OCI-LY3 (cell line): ENCODE measurements around the gene LMBR1.
"Not testable (repeated sequence)": the region's sequence is repeated elsewhere in the genome, so short reads cannot be mapped to it uniquely, and the experiment has no call there.

ENCODE experiments used
- H2AFZ ChIP-seq: fragments of 200-600, 300-600 bp; shearing (Covaris generic); 2 replicates; pipeline ENCODE4 v1.6.0; 2014; ENCODE audit warnings: antibody characterized with exemption, low read depth, low read length
- H3K27ac ChIP-seq: fragments of 200-600, 300-600 bp; sonication (generic); 2 replicates; pipeline ENCODE4 v1.5.1; 2014; ENCODE audit warnings: mild to moderate bottlenecking, low read length, moderate library complexity, mixed read lengths
- H3K27me3 ChIP-seq: fragments of 200-600, 300-600 bp; sonication (generic); 2 replicates; pipeline ENCODE4 v1.6.1; 2014; ENCODE audit warnings: low read depth, low read length, mixed read lengths
- H3K36me3 ChIP-seq: fragments of 200-600, 300-600 bp; sonication (generic); replicated peaks from 2 replicates; pipeline ENCODE3; 2014; ENCODE audit warnings: low read depth, low read length, mixed read lengths
- H3K4me1 ChIP-seq: fragments of 300-600, 200-600 bp; sonication (generic); 2 replicates; pipeline ENCODE4 v1.6.1; 2014; ENCODE audit warnings: low read length, mixed read lengths
- H3K4me2 ChIP-seq: fragments of 200-600, 300-600 bp; sonication (generic); 2 replicates; pipeline ENCODE4 v1.6.1; 2014; ENCODE audit warnings: low read length, mixed read lengths
- H3K4me3 ChIP-seq: fragments of 300-600, 200-600 bp; sonication (generic); 2 replicates; pipeline ENCODE4 v1.5.1; 2014; ENCODE audit warnings: antibody characterized with exemption, mild to moderate bottlenecking, low read length, moderate library complexity
- H3K79me2 ChIP-seq: fragments of 300-600, 200-600 bp; shearing (Covaris generic); 2 replicates; pipeline ENCODE4 v1.6.1; 2014; ENCODE audit warnings: mild to moderate bottlenecking, low read length, mixed read lengths
- H3K9ac ChIP-seq: fragments of 300-600, 200-600 bp; shearing (Covaris generic); 2 replicates; pipeline ENCODE4 v1.6.0; 2014; ENCODE audit warnings: mild to moderate bottlenecking, low read length, moderate library complexity
- H3K9me3 ChIP-seq: fragments of 200-600, 300-600 bp; shearing (Covaris generic); 2 replicates; pipeline ENCODE4 v1.6.1; 2014; ENCODE audit warnings: low read length, mixed read lengths; ENCODE audit not compliant: insufficient read depth
- H4K20me1 ChIP-seq: fragments of 200-600, 300-600 bp; sonication (generic); 2 replicates; pipeline ENCODE4 v1.6.1; 2016; ENCODE audit warnings: low read length, mixed read lengths; ENCODE audit not compliant: insufficient read depth
- CTCF ChIP-seq: fragments of 200-600, 300-600 bp; sonication (generic); IDR thresholded peaks from 2 replicates; pipeline ENCODE4 v1.5.1; 2014; ENCODE audit warnings: antibody characterized with exemption, low read length, low read depth
- EZH2phosphoT487 ChIP-seq: fragments of 200-600 bp; shearing (Covaris generic); IDR thresholded peaks from 2 replicates; pipeline ENCODE4 v1.6.1; 2018; ENCODE audit warnings: antibody characterized with exemption, mixed run types, low read depth

The LMBR1 gene

GRCh38 chr7:156920076-156920475, 27.1 kb upstream of the LMBR1 start:
- H3K36me3 ChIP-seq: no peaks in the 10 kb centered on the region
- no peak overlapping the region; the same call in 1 of the 2 replicates for H2AFZ ChIP-seq
- no peaks in the 10 kb centered on the region for H3K27me3 ChIP-seq

GRCh38 chr7:156919132-156919713, 26.2 kb upstream of the LMBR1 start:
- TF ChIP-seq EZH2phosphoT487: no peak
- TF ChIP-seq CTCF: no peak

More at GRCh38 chr7:156920076-156920475, 27.1 kb upstream of the LMBR1 start:
- H3K27ac ChIP-seq: peak overlapping the region; percentile 96
- no peaks in the 10 kb centered on the region for H3K9me3 ChIP-seq
- H3K4me3 ChIP-seq: peak overlapping the region; percentile 68
- no peaks in the 10 kb centered on the region for H4K20me1 ChIP-seq
- H3K9ac ChIP-seq: peak overlapping the region; percentile 75
- no peak for TF ChIP-seq CTCF
- TF ChIP-seq EZH2phosphoT487: no peak
- H3K79me2 ChIP-seq: no peaks in the 10 kb centered on the region
- peaks cover 54% of the 10 kb centered on the region for H3K4me1 ChIP-seq
- H3K4me2 ChIP-seq: peak overlapping the region; percentile 94

GRCh38 chr7:156918635-156919034, 25.7 kb upstream of the LMBR1 start:
- Histone ChIP-seq H3K36me3 (no peaks in the 10 kb centered on the region), H2AFZ (no peak overlapping the region), H3K9me3 (no peaks in the 10 kb centered on the region), H3K4me3 (peak overlapping the region; percentile 68), H3K27me3 (no peaks in the 10 kb centered on the region), H4K20me1 (no peaks in the 10 kb centered on the region), H3K4me1 (peaks cover 54% of the 10 kb centered on the region), H3K79me2 (no peaks in the 10 kb centered on the region), H3K9ac (peak overlapping the region; percentile 75), H3K4me2 (peak overlapping the region; percentile 94), H3K27ac (peak overlapping the region; percentile 96)
- no peak for TF ChIP-seq EZH2phosphoT487
- no peak for TF ChIP-seq CTCF

More at GRCh38 chr7:156919132-156919713, 26.2 kb upstream of the LMBR1 start:
- H3K27me3 ChIP-seq: no peaks in the 10 kb centered on the region
- H3K79me2 ChIP-seq: no peaks in the 10 kb centered on the region
- peaks cover 54% of the 10 kb centered on the region for H3K4me1 ChIP-seq
- no peaks in the 10 kb centered on the region for H3K36me3 ChIP-seq
- no peaks in the 10 kb centered on the region for H3K9me3 ChIP-seq
- H3K27ac ChIP-seq: peak overlapping the region; percentile 96
- peak overlapping the region; percentile 94 for H3K4me2 ChIP-seq
- no peaks in the 10 kb centered on the region for H4K20me1 ChIP-seq
- peak overlapping the region; percentile 75 for H3K9ac ChIP-seq
- peak overlapping the region; percentile 33; the same call in 1 of the 2 replicates for H2AFZ ChIP-seq
- peak overlapping the region; percentile 68 for H3K4me3 ChIP-seq

- not testable (repeated sequence) for H3K9me3 ChIP-seq, H4K20me1 ChIP-seq, H3K27ac ChIP-seq, H3K4me2 ChIP-seq, H3K4me3 ChIP-seq, H3K79me2 ChIP-seq, H3K27me3 ChIP-seq, H3K4me1 ChIP-seq, H3K9ac ChIP-seq, H2AFZ ChIP-seq, H3K36me3 ChIP-seq
Observed at GRCh38 chr7:156909574-156910252, 16.7 kb upstream of the LMBR1 start.
